T-helper 1 cell treated with Interleukin-12 subunit alpha and Interleukin-12 subunit beta and Interleukin-4 antibody, amounts not matched to agents 30 ng/mL and 1 ng/mL, for 36 hours (primary cell): ENCODE data around the gene CUX1. TPM values are rescaled to one million over a fixed set of nuclear protein-coding genes. Genes with fewer than 3 reads are reported as not detected.
"Not testable (repeated sequence)": the region's sequence is repeated elsewhere in the genome, so short reads cannot be mapped to it uniquely, and the experiment has no call there.

Experiments
- intact Hi-C: fragments of 100-400 bp; cut with micrococcal nuclease; formaldehyde crosslinking; loops from one replicate; pipeline ENCODE4 v1.15.1; 2024
- total RNA-seq: library from RNA; stranded (reverse); gene quantifications from 2 replicates; pipeline ENCODE4 v1.2.3, GENCODE V29; 2022

The CUX1 gene
- total RNA-seq, 1 donor from 2014 or later, result 24.5 TPM

DNA sequence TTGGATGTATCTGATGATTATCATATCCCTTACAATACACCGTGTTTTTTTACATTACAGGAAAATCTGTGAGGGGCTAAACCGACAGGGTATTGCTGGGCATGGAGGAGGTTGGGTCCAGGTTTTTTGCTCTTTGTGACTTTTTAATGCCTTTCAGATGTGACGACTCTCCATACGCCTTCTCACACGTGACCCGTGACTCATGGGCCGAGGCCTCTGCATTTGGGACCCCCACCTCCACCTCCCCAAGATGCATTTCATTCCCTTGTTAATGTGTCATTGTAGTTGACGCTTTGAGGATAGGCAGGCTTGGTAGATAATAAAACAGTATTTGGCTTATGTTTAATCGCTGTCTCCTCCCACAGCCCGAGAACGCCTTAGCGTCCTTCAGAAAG, 95.3 kb downstream of the CUX1 start:
- intact Hi-C loops, result no loop called here

DNA sequence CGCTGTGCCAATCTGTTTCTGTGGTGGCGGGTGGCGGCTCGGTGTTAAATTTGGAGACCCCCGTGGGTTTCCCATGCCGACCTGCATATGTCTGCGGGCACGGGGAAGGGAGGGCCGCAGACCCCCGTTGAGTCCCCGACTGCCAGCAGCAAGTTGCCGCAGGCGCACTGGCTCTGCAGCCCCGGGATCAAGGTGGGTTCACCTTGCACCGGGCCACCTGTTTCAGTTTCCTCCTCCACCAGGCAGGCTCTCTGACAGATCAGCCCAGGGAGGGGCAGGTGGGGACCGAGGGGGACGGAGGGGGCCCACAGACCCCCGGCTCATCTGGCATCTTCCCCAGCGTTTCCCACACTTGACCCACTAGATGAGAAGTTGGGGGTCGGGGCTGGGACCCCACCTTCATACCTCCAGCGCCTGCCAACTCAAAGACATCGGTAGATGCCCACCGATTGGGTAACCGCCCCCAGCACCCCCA, 95.9 kb downstream of the CUX1 start:
- intact Hi-C loops, result no loop called here

DNA sequence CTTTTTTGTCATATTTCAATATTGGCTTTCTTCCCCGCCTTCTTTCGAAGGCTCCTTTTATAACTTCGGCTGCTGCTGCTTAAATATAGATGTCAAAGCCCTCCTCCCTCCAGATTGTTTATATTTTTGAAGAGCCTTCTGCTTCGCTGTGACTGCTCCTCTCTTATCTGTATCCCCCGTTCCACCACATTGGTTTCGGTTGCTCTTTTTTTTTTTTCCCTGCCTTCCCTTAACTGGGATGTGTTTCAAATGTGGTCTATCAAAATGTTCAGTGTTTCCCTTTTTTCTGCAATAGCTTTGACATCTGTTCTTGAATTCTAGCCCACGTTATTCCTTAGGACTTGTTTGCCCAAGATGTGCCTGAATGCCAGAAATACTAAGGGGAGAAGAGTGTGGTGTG, 96.4 kb downstream of the CUX1 start:
- intact Hi-C loops, result no loop called here

DNA sequence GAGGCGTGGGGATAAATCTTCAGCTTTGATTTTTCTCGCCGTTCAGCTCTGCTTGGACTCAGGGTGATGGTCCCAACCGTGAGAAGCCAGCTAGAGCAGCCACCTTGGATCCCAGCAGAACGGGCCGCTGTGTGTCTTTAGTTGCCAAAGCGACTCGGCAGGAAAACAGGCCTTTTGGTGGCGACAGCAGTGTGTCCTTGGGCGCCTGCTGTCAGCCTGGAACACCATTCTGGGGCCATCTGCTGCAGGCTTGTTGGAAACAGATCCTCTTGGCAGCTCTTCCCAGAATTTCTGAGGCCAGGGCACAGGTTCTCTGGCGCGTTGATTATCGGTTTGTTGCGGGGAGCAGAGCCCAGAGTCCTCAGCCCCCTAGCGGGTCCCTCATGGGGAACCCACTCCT, 97.6 kb downstream of the CUX1 start:
- intact Hi-C loops, result no loop called here

DNA sequence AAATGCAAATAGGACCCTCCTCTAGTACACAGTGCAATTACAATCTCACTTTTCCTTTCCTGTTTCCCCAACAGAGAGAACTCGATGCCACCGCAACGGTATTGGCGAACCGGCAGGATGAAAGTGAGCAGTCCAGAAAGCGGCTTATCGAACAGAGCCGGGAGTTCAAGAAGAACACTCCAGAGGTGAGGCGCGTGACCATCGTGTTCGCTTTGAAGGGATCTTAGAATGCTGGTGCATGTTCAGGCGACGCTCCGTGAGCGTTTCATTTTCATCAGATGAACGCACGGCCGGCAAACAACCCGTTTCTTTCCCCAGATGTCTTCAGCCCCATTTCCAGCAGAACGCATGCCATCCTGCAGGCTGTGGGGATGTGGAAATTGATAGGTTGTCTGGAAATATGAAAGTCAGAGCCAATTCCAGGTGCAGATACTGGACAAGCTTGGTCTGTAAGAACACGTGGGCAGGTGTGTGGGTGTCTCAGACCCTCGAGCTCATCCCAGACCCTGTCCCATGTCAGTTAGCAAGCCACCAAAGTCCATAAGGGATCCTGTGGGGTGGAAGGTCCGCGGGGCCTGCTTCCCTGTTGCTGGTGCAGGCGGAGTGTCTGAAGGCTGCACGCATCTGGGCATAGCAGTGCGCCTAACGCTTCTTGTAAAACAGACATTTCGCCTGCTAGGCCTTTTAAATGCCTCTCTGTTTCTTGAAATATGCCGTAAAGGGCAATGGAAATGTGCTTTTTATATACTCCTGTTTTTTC, 98.8 kb downstream of the CUX1 start:
- intact Hi-C loops, result no loop called here

DNA sequence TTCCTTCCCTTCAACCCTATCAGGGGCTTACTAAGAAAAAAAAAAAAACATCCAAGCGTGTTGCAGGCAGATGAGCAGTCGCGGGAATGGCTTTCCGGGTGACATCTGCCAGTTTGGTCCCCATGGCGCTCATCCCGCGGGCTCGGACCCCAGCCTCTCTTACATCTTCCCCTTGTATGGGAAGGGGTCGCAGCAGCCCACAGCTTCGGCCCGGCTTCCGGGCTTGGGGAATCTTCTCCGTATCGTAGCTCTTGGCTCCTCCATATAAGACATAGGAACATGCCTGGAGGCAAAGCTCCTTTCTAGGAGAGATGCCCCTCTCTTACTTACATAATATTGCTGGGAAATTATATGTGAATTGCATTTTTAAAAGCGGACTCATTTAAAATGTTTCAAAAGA, 99.5 kb downstream of the CUX1 start:
- intact Hi-C loops, result no loop called here

DNA sequence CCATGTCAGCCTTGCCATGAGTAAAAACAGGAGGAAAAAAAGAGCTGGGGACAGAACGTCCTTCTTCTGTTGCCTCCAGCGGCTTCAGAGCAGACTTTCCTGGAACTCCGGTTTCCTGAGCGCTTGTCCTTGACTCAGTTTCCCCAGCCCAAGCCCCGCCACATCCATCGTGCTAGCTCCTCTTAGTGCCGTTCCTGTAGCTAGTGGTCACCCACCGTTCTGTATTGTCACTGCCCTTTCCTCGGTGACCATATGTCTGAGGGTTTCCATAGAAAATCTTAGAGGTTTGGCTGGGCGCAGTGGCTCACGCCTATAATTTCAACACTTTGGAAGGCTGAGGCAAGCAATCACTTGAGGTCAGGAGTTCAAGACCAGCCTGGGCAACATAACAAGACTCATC, 100.1 kb downstream of the CUX1 start:
- intact Hi-C loops, result no loop called here

DNA sequence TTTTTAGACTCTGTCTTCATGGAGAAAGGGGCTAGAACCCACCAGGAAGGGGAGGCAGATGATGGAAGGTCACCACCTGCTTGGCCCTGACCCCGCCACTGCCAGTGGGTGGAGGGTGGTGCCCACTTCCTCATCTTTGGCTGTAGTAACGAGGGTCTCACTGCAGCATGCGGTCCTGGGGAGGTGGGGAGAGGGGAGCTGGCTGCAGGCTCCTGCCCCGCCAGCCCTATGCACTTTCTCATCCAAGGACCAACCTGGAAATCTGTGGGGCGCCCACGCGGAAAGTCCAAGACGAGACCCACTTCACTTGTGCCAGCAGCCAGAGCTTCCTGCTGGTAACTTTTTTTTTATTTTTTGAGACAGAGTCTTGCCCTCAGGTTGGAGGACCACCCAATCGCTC, 101.0 kb downstream of the CUX1 start:
- intact Hi-C loops, result no loop called here

DNA sequence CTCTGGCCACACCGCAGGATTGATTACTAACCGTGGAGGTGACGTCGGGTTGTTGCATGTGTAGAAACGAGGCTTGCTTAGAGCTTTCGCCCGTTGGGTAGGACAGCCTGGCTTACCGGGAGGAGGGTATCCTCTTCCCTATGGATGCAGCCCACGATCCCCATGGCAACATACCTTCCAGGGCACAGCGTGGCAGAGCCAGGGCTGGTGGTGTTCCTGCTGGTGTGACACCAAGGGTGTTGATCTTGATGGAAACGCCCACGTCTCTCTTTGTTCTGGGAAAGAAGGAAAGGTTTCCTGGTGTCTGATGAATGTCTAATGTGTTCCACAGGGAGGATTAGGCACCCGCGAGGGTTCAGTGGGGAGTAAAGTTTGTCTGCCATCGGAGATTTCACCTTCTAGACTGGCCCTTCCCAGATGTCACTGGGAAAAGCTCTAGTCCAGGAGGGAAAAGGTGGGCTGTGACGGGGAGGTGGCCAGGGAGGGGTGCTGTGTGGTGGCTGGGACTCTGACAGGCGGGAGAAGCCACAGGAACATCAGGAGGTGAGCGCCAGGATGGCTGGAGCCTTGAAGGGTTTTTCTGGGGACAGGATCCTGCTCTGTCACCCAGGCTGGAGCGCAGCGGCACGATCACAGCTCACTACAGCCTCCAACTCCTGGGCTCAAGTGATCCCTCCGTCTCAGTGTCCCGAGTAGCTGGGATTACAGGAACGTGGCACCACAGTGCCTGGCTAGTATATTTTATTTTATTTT, 102.1 kb downstream of the CUX1 start:
- intact Hi-C loops, result no loop called here

DNA sequence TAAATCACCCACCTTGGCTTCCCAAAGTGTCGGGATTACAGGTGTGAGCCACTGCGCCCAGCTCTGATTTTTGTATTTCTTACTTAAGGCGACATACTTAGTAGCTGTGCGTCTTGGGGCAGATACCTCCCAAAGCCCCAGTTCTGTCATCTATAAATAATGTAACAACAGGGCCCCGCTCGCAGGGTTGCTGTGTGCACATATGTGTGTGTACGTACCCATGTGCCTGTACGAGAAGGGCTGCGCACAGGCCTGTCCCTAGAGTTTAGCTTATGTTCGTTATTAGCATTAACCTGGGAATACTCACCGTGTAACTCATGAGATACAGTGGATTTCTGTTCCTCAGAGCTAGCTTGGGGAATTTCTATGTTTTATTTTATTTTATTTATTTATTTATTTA, 103.6 kb downstream of the CUX1 start:
- intact Hi-C loops, result no loop called here

DNA sequence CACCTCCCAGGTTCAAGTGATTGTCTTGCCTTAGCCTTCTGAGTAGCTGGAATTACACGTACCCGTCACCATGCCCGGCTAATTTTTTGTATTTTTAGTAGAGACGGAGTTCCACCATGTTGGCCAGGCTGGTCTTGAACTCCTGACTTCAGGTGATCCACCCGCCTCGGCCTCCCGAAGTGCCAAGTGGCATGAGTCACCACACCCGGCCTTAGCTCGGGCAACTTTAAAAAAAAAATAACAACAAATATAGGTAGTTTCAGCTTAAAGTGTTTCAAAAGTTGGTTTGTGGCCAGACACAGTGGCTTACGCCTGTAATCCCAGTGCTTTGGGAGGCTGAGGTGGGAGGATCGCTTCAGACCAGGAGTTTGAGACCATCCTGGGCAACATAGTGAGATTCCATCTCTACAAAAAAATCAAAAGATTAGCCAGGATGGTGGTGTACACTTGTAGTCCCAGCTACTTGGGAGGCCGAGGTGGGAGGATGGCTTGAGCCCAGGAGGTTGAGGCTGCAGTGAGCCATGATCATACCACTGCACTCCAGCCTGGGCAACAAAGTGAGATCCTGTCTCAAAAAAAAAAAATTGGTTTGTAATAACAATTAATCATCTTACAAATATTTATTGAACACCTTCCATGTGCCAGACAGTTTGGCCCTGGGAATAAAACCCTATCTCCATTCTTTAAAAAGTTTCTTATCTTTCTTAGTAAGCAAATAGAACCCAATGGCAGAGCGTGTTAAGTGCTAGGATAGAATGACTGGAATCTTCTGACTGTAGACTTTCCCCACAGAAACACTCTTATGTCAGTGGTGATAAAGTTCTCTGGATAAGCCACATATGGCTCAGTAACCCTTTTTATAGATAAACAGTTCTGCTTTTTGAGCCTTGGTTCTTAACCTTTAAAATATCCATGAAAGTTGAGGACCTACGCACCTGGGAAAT, 104.4 kb downstream of the CUX1 start:
- intact Hi-C loops, result not testable (repeated sequence)

DNA sequence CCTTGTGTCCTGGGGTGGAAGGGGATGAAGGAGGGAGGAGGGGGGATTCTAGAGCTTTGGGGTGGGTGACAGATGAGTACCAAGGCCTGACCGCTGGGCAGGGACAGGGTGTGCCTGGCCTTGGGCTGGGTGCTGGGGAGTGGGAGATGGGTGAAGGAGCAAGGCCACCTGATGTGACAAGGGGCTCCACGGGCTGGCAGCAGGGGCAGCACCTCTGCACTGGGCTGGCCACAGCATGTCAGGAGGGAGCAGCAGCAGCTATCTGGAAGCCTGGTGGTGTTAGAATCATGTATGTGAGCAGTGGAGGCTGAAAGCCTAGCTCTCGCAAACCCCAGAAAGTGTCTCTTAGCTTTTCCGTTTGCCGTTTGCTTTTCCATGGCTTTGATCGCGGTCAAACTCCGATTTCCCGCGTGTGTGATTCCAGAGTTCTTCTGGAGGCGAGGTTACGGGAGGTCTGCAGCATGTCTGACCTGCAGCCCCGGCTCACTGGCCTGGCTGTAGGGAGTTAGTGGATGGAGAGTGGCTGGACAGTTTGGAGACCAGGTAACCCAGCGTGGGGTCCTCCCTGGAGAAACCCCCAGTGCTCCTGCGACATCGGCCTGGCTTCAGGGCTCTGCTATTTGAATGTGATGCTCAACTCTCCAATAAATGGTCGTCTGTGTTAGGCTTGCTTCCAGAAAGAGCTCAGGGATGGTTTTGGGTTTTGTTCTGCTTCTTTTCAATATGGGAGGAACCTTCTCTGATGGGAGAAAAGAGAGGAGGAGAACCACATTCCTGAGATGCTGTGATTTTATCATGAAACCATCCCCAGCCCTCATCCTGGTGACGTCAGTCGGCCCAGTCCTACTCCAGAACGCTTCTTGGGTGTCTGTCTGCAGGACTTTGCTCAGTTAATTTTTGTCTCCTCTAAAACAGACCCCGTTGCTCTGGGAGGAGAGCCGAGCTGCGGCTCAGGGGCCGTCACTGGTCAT, 105.5 kb downstream of the CUX1 start:
- intact Hi-C loops, result no loop called here

DNA sequence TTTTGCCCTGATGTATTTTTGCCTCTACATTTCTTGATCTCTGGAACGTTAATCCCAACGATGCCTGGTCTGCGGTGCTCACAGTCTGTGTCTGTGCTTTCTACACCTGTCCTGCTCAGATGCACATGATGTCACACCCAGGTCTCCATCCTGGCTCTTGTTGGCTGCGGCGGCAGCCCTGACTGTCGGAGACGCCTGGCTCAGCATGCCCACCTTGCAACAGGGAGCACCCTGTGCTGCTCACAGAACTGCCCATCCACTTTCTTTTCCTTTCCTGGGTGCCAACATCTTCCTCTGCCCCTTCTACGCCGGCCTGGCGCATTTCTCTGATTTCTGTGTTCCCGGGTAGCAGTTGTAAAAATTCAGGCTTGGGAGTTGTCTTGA, 106.2 kb downstream of the CUX1 start:
- intact Hi-C loops, result no loop called here

DNA sequence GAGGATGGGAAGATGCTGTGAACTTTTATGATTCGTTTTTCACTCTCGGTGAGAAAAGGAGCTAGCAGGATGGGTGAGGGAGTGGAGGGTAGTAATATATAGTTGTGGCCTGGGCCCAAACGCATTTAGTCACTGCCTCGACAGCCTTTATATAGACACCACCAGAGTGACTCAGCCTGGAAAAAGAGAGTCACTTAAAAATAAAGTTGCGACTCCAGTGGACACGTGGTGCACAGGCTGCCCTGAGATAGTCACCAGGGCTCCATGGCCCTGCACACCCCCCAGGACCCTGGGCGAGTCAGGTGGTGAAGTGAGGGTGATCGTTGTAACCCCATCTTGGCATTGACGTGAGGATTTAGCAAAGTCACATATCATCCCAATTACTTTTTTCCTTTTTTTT, 106.7 kb downstream of the CUX1 start:
- intact Hi-C loops, result no loop called here

DNA sequence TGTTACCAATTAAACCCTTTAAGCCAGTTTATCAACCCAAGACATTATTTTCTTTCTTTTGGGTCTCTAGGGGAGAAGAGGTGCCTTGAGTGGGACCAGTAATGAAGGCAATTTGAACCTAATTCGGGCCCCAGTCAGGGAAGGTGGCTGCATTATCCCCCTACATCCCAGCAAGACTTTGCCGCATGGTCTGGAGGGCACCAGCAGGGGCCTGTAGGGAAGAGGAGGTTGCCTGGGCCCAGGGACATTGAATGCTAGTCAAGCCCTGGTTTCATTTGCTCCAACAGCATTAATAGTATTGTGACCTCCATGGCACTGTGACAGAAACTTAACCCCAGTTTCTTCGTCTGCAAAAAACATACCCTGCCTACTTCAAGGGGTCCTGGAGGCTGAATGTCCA, 108.8 kb downstream of the CUX1 start:
- intact Hi-C loops, result no loop called here

DNA sequence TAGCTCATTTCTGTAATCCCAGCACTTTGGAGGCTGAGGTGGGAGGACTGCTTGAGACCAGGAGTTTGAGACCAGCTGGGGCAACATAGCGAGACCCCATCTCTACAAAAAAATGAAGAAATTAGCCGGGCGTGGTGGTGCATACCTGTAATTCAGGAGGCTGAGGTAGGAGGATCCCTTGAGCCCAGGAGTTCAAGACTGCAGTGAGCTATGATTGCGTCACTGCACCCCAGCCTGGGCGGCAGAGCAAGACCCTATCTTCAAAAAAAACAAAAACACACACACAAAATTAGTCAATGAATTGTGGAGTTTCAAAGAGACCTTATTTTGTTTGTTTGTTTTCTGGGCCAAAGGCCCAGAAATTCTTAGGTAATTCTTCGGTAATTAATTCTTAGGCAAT, 110.0 kb downstream of the CUX1 start:
- intact Hi-C loops, result no loop called here

DNA sequence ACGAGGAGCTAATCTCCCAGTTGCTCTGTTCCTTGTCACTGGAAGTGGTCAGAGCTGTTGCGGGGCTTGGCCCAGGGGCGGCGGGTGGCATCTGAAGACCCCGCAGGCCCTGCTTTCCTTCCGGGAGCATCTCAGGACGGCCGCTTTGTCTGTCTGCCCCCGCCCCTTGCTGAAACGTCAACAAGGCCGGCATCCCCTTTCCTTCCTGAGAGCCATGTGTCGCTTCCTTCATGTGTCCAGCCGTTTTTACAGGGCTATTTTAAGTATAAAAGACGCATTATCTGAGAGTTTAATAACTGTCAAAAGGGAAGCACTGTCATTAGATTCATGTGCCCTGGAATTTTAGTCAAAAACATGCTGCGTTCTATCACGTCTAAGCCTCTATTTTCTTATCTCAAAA, 110.4 kb downstream of the CUX1 start:
- intact Hi-C loops, result no loop called here

DNA sequence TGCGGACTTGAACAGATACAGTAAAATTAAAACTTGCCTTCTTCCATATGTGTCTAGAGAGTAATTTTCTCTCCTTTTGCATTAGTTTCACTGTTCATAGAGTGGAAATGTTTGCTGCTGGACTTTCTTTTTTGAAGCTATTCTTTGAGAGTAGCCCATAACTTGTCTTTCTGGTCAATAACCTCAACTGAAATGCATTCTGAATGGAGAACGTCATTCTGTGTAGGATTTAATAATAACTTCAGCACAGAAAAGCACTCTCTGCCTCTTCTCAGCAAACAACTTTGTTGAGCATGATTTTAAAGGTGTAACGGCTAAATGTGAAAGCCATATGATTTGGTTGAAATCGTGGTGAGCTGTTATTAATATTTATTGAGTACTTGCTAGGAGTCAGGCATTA, 111.8 kb downstream of the CUX1 start:
- intact Hi-C loops, result no loop called here

DNA sequence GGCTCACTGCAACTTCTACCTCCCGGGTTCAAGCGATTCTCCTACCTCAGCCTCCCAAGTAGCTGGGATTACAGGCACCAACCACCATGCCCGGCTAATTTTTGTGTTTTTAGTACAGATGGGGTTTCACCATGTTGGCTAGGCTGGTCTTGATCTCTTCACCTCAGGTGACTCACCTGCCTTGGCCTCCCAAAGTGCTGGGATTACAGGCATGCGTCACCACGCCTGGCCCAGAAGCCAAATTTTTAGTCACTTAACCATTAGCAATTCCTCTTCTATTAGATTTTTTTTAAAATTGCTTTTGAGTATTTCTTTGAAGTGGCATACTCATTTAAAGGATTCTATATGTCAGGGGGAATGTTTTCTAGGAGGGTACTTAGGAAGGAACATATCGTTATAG, 112.5 kb downstream of the CUX1 start:
- intact Hi-C loops, result not testable (repeated sequence)

DNA sequence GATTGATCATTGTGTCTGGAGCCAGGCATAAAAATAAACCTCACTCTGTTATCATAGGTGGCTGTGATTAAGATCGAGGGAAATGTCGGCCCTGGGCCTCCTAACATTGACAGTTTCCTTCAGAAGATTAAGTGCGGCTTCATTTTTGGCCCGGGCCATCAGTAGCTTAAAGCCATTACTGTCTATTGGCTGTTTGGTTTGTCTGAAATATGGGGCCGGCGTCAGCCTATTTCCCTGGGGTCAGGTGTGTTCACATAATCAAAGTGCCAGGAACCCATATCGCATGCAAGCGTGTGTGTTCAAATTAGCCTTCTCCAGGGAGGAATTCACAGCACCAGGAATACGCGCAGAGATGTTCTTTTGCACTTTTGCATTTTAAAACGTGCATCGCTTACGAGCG, 114.7 kb downstream of the CUX1 start:
- intact Hi-C loops, result no loop called here

DNA sequence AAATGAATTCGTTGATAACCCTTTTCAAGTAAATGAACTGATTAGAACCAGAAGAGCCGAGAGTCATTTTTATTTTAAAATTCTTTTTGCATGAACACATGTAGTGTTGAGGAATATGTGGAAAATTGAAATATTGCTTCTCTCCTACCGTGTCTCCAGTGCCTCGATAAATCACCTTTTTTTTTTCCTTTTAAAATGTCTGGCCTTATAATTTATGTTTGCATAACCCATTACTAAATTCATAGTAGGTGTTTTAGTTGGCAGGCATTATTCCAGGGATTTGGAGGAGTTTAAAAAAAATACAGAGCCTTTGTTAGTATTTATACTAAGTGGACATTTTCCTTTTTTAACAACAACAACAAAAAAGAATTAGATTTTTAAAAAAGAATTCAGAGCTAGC, 115.6 kb downstream of the CUX1 start:
- intact Hi-C loops, result no loop called here
